Measurements from ENCODE around the gene DNAJC22.
"Not testable (repeated sequence)": the region's sequence is repeated elsewhere in the genome, so short reads cannot be mapped to it uniquely, and the experiment has no call there.

The DNAJC22 gene

DNA sequence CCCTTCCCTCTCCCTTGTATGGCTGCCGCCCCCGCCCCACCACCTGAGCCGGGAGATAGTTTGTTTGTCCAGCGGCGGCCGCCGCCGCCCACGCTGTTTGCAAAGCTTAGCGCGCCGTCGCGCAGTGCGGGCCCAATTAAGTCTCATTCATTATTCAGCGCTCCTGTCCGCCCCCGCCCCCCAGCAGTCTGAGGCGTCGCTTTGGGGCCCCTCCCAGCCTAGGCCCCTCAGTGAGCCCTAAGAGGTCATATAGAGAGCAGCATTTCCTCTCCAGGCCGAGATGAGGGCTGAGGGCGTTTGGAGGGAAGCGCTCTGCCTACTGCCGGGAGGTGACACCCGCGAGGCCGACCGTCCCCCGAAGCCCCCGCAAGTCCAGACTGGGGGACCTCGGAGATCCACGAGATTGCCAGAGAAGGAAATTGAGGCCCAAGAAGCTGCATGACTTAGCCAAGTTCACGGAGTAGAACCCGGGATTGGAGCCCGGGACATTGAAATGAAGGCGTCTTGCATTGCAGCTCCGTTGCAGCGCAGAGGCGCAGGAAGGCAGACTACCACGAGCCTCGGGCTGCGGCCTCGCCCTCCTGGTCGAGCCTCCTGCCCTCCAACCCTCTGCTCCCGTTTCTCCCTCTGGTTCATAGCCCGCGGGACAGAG is at the start of gene DNAJC22:
Gene DNAJC22, plus strand, starts transcription at position 230 of the 652 bp plus-strand sequence. CDS start 1,985 bp downstream, outside the sequence.
- DNase-seq, result no peak

DNA sequence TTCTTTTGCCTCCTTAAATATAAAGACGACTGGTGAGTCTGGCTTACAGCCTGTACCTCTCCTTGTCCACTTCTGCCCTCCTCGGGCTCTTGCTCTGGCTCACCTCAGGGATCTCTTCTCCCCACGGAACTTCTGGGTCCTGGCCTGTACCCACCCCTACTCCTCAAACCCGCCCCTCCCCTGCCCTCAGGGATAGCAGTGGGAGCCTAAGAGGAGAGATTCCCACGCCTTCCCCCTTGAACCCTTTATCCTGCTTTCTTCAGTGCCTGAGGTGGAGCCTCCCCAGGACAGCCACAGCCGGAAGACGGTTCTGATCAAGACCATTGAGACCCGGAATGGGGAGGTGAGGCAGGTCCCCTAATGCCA is 49.0 kb upstream of the DNAJC22 start:
- no peak for DNase-seq

DNA sequence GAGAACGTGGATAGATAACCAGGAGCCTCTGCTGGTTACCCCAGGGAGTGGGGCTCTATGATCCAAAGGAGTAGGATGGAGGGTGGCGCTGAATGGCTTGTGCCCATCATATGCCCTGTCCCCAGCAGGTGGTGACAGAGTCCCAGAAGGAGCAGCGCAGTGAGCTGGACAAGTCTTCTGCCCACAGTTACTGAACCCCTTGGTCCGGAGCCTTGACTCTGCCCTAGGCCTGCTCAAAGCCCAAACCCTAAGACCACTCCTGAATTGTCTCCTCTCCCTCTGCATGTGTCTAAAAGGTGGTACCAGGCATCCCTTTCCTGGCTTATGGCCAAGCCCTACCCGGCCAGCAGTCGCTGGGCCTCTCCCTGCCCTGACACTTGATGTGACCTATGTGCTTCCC is 48.5 kb upstream of the DNAJC22 start:
- no peak for DNase-seq

DNA sequence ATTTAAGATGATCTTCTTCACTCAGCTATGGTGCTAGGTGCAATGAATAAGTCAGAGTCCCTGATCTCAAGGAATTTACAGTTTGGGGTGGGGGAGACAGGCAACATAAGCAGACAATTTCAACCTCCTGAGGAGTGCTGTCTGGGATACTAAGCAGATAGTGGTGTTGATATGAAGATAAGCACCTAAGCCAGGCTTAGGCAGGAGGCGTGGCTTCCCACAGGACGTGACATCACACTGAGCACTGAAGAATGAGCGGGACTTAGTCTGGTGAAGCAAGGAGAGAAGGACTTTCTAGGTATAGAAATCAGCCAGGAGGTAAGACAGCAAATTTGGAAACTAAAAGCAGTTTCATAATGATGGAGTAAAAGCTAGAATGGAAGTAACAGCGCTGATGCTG is 44.9 kb upstream of the DNAJC22 start:
- no peak for DNase-seq

DNA sequence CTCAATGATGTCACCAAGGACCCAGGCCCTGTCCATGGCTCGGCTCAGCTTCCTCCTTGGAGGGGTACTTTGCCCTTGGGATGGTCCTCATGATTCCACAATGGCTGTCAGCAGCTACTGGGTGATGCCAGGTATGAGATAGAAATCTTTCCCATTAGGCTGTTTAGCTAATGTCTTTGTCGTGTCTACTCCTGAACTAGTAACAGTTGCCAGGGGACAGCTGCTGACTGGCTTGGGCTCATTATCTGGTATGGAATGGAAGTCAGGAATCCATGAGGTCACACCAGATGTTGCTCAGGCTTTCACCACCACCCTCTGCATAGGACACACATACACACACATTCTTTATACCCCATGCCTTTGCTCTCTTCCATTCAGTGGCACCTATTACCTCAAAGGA is 42.5 kb upstream of the DNAJC22 start:
- DNase-seq, result no peak

DNA sequence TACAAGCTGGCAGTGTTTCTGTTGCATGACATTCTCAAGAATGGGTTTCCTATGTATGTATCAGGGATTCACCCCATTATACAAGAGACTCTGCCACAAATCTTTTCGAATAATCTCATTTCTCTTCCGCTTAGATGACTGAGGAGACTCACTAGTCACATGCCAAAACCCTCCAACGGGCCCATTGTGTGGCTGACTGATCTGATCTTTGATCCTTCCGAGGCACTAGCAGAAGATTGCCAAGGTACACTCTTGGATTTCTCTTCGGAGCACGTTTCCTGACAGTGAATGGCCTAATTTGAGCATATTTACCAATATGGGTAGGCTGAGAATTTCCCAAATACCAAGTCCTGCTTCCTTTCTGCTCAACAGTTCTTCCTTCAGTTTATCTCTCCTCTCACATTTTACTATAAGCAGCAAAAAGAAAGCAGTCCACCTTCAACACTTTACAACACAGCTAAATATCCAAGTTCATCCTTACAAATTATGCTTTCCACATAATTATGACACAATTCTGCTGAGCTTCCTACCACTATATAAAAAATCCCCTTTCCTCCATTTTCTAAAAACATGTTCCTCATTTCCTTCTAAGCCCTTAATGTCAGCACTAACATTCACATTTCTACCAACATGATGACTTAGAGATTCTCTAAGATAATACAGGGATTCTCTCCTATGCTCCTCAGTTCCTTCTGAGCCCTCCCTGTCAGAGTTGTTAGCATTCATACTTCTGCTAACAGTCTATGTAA is 40.8 kb upstream of the DNAJC22 start:
- DNase-seq, result no peak

DNA sequence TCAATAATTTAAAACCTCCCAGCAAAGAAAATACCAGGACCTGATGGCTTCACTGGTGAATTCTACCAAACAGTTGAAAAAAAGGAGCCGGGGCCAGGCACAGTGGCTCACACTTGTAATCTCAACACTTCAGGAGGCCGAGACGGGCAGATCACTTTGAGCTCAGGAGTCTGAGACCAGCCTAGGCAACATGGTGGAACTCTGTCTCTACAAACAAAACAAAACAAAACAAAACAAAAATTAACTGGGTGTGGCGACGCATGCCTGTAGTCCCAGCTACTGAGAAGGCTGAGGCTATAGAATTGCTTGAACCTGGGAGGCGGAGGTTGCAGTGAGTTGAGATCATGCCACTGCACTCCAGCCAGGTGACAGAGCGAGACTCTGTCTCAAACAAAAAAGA is 37.3 kb upstream of the DNAJC22 start:
- no peak for DNase-seq

DNA sequence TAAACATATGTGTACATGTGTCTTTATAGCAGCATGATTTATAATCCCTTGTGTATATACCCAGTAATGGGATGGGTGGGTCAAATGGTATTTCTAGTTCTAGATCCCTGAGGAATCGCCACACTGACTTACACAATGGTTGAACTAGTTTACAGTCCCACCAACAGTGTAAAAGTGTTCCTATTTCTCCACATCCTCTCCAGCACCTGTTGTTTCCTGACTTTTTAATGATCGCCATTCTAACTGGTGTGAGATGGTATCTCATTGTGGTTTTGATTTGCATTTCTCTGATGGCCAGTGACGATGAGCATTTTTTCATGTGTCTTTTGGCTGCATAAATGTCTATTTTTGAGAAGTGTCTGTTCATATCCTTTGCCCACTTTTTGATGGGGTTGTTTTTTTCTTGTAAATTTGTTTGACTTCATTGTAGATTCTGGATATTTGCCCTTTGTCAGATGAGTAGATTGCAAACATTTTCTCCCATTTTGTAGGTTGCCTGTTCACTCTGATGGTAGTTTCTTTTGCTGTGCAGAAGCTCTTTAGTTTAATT is 36.2 kb upstream of the DNAJC22 start:
- not testable (repeated sequence) for DNase-seq

DNA sequence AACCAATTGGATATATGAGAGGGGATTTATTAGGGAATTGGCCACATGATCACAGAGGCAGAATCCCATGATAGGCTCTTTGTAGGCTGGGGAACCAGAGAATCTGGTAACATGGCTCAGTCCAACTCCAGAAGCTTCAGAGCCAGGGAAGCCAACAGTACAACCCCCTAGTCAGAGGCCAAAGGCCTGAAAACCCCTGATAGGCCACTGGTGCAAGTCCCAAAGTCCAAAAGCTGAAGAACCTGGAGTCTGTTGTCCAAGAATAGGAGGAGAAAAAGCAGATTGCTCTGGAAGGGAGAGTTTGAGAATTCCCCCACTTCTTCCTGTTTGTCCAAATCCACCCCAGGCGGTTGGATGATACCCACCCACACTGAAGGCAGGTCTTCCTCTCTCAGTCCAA is 31.9 kb upstream of the DNAJC22 start:
- DNase-seq, result no peak

DNA sequence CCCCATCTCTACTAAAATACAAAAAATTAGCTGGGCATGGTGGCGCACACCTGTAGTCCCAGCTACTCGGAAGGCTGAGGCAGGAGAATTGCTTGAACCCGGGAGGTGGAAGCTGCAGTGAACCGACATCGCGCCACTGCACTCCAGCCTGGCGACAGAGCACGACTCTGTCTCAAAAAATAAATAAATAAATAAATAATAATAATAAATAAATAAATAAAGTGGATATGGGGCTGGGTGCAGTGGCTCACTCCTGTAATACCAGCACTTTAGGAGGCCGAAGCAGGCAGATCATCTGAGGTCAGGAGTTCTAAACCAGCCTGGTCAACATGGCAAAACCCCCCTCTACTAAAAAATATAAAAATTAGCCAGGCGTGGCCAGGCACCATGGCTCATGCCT is 29.6 kb upstream of the DNAJC22 start:
- not testable (repeated sequence) for DNase-seq

DNA sequence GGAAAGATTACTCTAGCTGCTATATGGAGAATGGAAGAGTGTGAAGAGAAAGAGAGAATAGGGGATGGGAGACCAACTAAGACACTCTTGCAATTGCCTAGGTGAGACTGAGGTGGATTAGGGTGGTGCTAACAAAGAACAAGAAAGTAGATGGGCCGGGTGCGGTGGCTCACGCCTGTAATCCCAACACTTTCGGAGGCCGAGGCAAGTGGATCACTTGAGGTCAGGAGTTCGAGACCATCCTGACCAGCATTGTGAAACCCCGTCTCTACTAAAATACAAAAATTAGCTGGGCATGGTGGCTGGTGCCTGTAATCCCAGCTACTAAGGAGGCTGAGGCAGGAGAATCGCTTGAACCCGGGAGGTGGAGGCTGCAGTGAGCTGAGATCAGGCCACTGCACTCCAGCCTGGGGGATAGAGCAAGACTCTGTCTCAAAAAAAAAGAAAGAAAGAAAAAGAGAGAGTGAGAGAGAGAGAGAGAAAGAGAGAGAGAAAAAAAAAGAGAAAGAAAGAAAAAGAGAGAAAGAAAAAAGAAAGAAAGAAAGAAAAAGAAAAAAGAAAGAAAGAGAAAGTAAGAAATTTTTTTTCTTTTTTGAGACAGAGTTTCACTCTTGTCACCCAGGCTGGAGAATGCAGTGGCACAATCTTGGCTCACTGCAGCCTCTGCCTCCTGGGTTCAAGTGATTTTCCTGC is 26.1 kb upstream of the DNAJC22 start:
- DNase-seq, result not testable (repeated sequence)

DNA sequence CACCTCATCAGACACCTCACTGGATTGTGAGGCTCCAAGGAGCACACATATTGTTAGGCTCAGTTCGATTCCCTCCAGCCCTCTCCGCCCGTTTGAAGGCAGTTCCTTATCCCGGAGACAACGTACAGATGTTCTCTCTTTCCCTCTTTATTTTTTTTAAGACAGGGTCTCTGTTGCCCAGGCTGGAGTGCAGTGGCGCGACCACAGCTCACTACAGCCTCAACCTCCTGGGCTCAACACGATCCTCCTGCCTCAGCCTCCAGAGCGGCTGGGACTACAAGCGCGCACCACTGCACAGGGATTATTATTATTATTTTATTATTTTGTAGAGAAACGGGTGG is 24.4 kb upstream of the DNAJC22 start:
- no peak for DNase-seq

DNA sequence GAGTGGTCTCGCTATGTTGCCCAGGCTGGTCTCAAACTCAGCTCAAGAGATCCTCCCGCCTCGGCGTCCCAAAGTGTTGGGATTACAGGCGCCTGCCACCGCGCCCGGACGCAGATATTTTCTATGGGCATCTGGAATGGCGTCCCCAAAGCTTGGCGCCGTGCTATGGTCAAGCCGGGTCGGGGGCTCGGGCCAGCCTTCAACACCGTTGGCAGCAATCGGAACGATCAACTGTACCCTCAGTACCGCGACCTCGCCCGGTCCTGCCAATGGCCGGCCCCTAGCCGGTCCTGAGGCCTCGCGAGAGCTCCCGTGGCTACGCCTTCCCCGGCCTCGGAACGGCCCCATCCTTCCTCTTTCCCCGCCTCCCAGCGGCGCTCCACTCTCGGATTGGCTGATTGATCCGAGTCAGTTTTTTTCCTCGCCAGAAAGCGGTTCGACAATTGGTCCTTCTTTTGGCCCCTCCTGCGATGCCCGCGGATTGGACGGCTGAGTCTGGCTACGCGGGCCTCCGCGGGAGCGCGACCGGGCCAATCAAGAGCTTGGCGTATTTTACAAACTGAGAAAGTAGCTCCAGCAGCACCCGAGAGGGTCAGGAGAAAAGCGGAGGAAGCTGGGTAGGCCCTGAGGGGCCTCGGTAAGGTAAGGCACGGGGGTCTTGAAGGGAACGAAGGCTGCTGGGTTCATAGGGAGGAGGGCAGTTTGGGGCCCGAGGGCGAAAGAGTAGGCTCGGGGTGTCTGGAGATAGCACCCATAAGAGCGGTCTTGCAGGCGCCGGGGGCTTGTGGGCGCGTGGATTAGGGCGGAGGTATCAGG is 23.8 kb upstream of the DNAJC22 start, which contains the start of gene TROAP:
Gene TROAP, plus strand, starts transcription at position 548 of the 816 bp plus-strand sequence. CDS start 354 bp downstream, outside the sequence.
- DNase-seq, result peak; percentile 97

DNA sequence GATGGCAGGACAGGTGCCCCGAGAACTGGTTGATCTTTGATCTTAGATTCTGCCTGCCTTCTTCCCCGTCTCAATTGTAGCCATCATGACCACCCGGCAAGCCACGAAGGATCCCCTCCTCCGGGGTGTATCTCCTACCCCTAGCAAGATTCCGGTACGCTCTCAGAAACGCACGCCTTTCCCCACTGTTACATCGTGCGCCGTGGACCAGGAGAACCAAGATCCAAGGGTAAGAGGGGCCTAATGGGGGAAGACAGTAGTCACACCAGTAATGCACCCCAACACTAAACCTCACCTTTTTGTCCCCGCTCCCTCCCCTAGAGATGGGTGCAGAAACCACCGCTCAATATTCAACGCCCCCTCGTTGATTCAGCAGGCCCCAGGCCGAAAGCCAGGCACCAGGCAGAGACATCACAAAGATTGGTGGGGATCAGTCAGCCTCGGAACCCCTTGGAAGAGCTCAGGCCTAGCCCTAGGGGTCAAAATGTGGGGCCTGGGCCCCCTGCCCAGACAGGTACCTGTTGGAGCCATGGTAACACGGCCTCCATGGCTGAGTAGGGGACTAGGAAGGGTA is 23.1 kb upstream of the DNAJC22 start:
- DNase-seq, result no peak

DNA sequence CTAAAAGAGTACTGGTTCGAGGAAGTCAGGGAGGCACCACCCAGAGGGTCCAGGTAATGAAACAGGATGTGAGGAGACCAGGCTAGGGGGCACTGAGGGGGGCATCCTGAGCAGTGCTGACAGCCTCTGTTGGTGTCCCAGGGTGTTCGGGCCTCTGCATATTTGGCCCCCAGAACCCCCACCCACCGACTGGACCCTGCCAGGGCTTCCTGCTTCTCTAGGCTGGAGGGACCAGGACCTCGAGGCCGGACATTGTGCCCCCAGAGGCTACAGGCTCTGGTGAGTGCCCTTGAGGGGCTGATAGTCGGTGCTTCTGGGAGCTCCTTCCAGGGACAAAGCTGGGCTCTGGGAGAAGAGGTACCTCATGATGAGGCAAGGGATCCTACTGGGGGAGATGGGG is 21.1 kb upstream of the DNAJC22 start:
- DNase-seq, result no peak

DNA sequence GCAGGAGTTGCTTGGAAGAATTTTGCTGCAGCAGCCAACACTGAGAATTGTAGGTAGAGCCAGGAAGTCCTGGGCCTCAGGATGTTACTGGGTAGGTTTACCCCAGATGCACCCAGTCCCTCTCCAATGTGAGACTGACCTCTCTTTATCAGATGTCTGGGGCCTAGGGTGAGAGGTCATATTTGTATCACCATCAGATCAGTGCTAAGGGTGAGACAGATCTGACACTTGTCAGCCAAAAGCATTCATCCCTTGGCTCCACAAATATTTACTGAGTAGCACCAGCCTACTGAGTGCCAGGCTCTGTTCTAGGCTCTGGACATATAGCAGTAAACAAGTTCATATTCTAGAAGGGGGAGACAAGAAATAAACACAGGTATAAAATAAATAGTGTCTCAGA is 19.3 kb upstream of the DNAJC22 start:
- no peak for DNase-seq

DNA sequence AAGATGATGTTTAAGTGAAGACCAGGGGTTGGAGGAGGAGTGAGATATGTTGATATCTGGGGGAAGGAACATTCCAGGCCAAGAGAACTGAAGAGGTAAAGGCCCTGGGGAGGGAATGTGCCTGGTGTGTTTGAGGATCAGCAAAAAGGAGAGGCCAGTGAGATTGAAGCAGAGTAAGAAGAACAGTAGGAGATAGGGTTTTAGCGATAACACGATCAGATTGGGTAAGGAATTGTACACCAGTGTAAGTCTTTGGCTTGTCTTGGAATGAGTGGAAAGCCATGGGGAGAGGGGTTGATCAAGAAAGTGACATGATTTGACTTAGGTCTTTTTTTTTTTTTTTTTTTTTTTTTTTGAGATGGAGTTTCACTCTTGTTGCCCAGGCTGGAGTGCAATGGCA is 18.8 kb upstream of the DNAJC22 start:
- DNase-seq, result no peak

DNA sequence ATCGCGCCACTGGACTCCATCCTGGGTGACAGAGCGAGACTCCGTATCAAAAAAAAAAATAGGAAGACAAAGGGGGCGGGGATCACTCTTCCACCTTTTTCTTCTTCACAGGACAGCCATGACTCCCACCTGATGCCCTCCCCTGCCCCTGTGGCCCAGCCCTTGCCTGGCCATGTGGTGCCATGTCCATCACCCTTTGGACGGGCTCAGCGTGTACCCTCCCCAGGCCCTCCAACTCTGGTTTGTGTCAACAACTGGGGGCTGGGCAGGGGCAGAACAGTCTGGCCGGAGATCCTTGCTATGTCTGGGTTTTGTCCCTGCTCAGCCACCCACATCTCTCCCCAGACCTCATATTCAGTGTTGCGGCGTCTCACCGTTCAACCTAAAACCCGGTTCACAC is 17.9 kb upstream of the DNAJC22 start:
- DNase-seq, result no peak

DNA sequence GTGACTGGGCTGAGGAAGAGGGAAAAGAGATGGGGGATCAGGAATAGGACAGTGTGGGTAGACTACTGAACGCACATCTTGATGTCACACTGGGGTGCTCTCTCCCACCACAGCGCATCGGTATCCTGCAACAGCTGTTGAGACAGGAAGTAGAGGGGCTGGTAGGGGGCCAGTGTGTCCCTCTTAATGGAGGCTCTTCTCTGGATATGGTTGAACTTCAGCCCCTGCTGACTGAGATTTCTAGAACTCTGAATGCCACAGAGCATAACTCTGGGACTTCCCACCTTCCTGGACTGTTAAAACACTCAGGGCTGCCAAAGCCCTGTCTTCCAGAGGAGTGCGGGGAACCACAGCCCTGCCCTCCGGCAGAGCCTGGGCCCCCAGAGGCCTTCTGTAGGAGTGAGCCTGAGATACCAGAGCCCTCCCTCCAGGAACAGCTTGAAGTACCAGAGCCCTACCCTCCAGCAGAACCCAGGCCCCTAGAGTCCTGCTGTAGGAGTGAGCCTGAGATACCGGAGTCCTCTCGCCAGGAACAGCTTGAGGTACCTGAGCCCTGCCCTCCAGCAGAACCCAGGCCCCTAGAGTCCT is 16.6 kb upstream of the DNAJC22 start:
- no peak for DNase-seq

DNA sequence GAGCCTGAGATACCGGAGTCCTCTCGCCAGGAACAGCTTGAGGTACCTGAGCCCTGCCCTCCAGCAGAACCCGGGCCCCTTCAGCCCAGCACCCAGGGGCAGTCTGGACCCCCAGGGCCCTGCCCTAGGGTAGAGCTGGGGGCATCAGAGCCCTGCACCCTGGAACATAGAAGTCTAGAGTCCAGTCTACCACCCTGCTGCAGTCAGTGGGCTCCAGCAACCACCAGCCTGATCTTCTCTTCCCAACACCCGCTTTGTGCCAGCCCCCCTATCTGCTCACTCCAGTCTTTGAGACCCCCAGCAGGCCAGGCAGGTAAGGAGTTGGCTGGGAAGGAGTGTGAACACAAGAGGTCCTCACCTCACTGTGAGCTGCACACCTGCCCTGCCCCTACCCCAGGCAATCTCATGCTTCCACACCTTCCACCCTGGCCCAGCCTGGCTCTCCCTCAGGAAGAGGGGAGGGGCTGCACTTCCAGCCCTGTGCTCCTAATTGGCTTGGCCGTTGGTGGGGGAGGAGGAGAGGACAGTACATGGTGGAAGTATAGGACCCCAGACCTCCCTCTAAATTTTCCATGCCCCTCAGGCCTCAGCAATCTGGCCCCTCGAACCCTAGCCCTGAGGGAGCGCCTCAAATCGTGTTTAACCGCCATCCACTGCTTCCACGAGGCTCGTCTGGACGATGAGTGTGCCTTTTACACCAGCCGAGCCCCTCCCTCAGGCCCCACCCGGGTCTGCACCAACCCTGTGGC is 15.9 kb upstream of the DNAJC22 start:
- DNase-seq, result no peak
